Stimulated activated CD4-positive, alpha-beta T cell treated with anti-CD3 and anti-CD28 coated beads, Interleukin-12 subunit alpha, Interleukin-12 subunit beta, amount 100 ng/mL, for 48 hours (primary cell): ENCODE data around the gene PRR5L.

Experiments used
- DNase-seq, 3 donors: peaks; one replicate each; pipeline ENCODE4 v3.0.0-alpha.2; 2020; ENCODE audit warnings: low read depth in 2 of 3, low spot score in 1 of 3

PRR5L gene

GRCh38 chr11:36354221-36355003 lies 58.3 kb downstream of the PRR5L start:
- DNase-seq: no peak

DNA sequence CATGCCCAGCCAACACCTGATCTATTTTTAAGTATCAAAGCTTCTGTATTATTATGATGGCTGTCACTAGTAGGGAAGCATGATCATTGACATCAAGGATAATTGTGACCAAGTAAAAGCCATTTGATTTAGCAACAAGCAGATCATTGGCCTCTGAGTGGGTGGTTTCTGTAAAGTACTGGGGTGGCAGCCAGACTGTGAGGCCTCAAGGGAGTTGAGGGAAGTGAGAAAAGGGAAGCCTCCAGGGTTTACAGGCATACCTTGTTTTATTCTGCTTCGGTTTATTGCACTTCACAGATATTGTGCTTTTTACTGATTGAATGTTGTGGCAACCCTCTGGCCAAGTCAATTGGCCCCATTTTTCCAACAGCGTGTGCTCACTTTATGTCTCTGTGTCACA lies 60.1 kb downstream of the PRR5L start:
- DNase-seq: no peak

- DNase-seq: no peak
Observed at GRCh38 chr11:36357831-36358230, 61.7 kb downstream of the PRR5L start.

DNA sequence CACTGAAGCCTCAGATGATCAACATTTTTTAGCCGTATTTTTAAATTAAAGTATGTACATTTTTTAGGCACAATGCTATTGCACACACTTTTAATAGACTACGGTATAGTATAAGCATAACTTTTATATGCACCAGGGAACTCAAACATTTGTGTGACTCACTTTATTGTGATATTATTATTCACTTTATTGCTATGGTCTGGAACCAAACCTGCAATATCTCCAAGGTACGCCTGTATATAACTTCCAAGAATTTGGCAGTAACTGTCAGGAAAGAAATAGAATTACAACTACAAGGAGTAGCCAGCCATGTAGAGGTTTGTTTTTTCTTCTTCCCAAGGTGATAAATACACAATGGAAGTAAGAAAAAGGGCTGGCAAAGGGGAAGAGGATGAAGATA lies 62.3 kb downstream of the PRR5L start:
- DNase-seq: no peak

- no peak for DNase-seq
Observed at GRCh38 chr11:36360318-36360717, 64.2 kb downstream of the PRR5L start.

DNA sequence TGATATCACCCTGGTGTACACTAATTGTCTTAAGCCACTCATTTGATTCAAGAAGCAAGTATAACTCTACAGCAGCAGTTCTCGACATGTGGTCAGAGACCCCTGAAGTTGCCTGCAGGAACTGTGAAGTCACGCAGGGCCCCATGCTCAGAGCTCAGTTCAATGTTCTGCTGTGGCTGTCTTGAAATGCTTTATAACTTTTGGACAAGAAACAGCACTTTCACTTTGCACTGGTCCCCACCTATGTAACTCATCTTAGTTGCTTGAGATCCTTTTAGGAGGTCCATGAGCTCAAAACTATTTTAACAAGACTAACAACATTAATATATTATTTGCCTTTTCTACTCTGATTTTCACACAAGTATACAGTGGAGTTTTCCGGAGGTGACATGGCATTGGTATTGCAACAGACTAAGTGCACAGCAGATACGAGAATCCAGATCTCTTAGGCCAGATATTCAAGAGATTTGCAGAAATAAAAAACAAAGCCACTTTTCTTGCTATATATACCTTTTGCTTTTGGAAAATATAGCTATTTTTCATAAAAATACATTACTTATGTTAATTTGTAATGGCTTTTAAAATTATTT lies 64.8 kb downstream of the PRR5L start:
- DNase-seq: no peak

- DNase-seq: no peak
Observed at GRCh38 chr11:36361472-36361871, 65.4 kb downstream of the PRR5L start.

DNA sequence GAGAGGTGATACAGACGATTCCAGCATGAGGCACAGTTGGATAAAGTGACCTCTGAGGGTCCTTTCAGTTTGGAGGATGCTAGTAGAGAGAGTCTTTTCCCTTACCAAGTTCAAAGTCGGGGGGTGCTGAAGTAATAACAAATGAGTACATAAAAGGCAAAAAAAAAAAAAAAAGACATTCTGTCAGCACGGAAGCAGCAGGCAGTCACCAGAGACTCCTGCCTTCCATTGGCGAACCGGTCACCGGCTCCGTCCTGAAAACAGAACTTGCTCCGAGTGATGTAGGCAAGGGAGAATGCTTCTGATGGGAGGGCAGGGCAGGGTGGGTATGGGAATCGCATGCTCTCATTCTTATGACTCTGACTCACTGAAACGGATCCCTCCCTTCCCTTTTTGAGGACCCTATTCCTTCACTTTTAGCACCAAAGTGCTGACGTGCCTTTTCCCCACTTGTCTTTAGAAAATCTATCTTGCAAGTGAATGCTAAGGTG lies 65.9 kb downstream of the PRR5L start:
- no peak for DNase-seq

GRCh38 chr11:36362902-36363301 lies 66.8 kb downstream of the PRR5L start:
- DNase-seq: no peak

- DNase-seq: no peak
Observed at GRCh38 chr11:36363361-36364268, 67.5 kb downstream of the PRR5L start.

DNA sequence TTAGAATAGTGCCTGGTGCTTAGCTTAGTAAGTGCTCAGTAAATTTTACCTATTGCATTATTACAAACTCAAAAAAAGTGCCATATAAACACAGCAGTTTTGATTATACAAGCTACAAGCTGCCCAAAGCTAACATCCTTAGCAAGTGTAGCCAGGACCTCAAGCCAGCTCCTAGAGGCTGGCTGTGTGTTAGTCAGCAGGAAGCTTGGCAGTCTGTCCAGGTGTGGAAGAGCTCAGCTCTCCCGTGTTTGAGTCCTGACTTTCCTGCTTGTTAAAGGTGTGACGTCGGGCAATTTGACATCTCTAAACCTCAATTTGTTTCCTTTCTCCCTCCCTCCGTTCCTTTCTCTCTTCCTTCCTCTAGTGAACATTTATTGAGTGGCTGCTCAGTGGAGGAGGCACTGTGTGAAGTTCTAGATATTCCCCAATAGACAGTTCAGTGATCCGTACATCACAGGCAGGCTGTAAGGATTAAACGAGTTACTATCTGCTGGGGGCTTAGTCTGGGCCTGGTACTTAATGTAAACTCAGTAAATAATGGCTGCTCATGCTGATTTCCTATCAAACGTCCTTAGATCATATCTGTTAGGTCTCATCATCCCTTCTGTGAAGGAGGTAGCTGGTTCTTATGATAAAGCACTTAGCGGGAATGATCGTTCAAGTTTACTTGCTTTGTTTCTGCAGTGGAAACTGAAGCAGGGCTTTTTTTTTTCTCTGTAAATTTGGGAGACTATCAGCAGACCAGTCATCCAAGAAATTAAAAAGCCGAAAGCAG lies 68.7 kb downstream of the PRR5L start:
- no peak for DNase-seq

- DNase-seq: no peak
Observed at GRCh38 chr11:36365907-36366306, 69.8 kb downstream of the PRR5L start.

DNA sequence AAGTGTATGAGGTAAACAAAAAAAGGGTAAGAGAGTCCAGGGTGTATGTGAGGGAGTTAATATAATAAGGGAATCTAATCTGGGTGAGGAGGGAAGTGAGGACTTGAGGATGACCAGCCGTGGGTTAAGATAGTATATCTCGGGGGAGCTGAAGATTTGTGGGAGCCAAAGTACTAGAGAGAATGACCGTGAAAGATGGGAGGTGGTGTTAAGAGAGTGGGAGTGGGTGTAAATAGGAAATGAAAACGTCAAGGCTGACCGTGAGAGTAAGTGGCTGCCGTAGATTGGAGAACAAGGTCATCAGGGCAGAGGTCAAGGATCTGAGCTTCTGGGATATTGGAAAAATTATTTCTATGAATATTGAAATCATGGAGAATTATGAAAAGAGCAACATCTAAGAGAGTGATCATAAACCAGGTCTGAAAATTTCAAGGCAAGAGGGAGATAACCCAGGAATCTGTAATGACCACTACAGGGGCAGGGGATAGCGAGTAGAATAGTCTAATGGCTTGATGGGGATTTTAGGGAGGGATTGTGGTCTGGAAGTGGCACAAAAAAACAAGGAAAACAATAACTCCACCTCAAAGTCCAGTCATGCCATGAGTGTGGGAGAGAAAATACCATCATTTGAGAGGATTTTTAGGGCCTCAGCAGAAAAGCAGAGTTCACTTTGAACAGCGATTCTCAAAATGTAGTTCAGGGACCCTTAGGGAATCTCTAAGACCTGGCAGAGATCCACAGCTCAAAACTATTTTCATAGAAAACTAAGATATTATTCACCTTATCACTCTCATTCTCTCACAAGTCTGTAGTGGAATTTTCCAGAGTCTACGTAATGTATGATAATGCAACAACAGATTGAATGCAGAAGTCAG lies 72.0 kb downstream of the PRR5L start:
- no peak for DNase-seq

DNA sequence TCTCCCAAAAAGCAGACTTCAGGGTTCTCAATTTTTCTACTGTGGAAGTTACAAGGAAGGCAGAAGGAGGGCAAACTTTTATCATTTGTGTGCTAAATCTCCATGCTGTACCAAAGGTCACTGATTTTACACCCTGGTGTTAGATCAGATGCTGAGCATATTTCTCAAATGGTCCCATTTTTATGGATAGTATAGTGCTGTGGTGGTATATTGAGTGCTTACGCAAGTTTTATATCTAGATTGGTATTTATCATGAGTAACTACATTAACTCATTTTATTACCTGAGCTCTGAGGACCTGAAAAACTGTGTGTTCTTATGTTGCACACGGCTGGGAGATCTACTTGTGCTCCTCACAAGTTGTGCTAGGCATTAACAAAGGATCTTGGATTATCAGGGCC lies 75.1 kb downstream of the PRR5L start:
- DNase-seq: no peak

GRCh38 chr11:36371590-36371989 lies 75.5 kb downstream of the PRR5L start:
- no peak for DNase-seq

DNA sequence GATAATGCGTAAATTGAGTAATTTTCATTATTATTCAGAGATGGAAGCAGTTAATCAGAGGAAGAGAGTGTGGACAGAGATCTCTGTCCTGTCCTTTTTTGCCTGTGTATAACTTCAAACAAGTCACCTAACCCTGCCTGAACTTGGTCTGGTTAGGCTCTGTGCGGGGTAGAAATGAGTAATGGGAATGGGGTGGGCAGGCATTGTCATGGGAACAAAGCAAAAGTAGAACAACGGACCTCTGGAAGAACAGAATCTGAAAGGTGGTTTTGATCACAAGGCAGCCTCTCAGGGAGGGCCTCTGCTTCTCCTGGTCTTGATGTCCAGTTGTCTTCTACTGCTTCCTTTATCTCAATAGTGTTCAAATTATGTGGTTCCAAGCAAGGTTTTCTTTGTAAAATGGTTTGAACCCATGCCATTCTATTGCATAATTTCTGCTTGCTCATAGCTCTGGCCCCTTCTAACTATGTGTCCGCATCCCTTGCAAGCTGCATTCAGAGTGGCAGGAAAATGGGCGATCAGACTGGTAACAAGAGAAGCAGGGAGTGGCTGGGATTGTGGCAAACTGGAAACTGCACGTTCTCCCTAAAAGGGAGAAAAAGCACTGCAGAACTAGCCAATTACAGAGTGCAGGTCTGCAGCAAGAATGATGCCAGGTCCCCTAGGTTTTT lies 76.1 kb downstream of the PRR5L start:
- DNase-seq: no peak

DNA sequence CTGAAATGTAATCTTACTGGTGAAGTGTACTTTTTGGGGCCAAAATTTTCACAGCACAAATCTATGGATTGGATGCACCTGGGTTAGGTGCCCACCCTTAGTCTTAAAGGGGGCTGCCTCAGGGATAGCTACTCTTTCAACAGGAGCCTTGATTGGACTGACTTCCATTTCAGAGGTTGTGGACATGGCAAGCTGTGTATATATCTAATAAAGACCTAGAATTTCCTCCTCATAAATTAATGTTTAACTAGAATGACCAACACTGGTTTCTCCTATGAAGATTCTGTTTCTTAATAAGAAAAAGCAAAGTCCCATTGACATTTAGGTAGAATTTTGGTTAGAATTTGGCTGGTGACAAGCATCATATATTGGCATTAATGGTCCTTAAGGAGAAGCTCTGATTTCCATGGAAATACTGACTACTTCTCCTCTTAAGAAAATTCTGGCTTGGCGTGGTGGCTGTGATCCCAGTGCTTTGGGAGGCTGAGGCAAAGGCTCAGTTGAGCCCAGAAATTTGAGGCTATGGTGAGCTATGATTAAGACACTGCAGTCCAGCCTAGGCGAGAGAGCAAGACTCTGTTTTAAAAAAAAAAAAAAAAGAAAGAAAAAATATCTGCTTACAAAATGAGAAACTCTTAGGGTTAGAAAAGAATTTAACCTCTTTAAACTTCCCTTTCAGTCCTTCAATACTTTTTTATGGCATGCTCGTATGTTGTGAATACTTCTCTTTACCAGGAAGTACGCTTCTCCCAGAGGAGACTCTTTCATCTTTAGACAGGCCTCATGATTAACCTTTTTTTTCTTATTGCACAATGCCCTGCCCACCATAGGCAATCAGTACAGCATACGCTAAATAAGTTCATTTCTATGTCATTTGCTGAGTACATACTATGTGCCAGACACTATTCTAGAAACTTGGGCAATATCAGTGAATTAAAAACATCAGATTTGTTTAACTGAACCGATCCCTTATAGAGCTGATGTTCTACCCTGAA lies 77.2 kb downstream of the PRR5L start:
- DNase-seq: no peak

DNA sequence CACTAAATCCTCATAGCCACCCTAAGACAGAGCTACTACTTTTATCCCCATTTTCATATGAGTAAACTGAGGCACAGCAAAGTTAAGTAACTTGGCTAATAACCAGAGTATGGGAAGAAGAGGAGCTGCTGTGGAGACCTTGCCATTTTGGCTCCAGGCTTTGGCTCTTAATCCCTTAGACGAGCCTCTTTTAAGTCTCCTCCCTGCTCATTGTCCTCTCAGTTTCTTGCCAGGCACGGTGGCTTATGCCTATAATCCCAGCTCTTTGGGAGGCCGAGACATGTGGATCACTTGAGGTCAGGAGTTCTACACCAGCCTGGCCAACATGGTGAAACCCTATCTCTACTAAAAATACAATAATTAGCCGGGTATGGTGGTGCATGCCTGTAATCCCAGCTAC lies 78.6 kb downstream of the PRR5L start:
- no peak for DNase-seq
